GM12892 (cell line): Measurements from ENCODE around the gene TEC.

ENCODE experiments used
- POLR2AphosphoS5 ChIP-seq: IDR thresholded peaks from 2 replicates; pipeline ENCODE4 v1.6.1; 2011; ENCODE audit warnings: low read depth, low read length, control low read depth
- TAF1 ChIP-seq: IDR thresholded peaks from 2 replicates; pipeline ENCODE4 v1.6.1; 2011; ENCODE audit warnings: low read depth, mild to moderate bottlenecking, control low read depth, low read length, borderline replicate concordance

DNA sequence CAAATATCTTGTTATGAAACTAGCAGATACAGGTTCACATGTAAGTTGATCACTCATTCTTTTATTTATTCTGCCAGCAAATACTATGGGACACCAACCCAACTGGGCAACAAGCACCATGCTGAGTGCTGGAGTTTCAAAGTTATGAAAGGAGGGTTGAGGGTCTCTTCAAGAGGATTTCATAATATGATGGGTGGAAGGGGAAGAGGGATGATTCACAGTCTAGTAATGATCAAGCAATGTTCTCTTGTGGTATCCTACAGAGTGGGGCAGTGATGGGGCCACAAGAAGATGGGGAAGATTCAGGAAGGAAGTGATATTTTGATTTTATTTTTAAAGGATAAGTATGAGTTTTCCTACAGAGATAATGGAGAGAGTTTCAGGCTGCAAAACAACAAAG is 89.4 kb downstream of the TEC start:
- TF ChIP-seq POLR2AphosphoS5 (no peak), TAF1 (no peak)
